IPS-20b (cell line): ENCODE results near the gene SYVN1.

Experiments used
- H3K27ac ChIP-seq: one replicate; pipeline ENCODE4 v1.5.1; 2013; ENCODE audit warnings: low read length
- H3K27me3 ChIP-seq: 2 replicates; pipeline ENCODE4 v1.6.1; 2013; ENCODE audit warnings: mild to moderate bottlenecking, low read length, inconsistent platforms; ENCODE audit not compliant: insufficient read depth
- H3K36me3 ChIP-seq: 2 replicates; pipeline ENCODE4 v1.6.1; 2013; ENCODE audit warnings: low read depth, mild to moderate bottlenecking, inconsistent platforms, low read length, moderate library complexity; ENCODE audit not compliant: insufficient read depth
- H3K4me1 ChIP-seq: 2 replicates; pipeline ENCODE4 v1.6.1; 2013; ENCODE audit warnings: mild to moderate bottlenecking, control low read depth, inconsistent platforms, low read length, moderate library complexity; ENCODE audit not compliant: insufficient read depth
- H3K4me3 ChIP-seq: 2 replicates; pipeline ENCODE4 v1.5.1; 2013; ENCODE audit warnings: mild to moderate bottlenecking, low read length, inconsistent platforms
- H3K9ac ChIP-seq: 2 replicates; pipeline ENCODE4 v1.6.1; 2013; ENCODE audit warnings: low read depth, mild to moderate bottlenecking, inconsistent platforms, low read length, moderate library complexity
- H3K9me3 ChIP-seq: 2 replicates; pipeline ENCODE4 v1.6.1; 2013; ENCODE audit warnings: mild to moderate bottlenecking, low read depth, low read length, inconsistent platforms; ENCODE audit not compliant: insufficient read depth

SYVN1 gene

DNA sequence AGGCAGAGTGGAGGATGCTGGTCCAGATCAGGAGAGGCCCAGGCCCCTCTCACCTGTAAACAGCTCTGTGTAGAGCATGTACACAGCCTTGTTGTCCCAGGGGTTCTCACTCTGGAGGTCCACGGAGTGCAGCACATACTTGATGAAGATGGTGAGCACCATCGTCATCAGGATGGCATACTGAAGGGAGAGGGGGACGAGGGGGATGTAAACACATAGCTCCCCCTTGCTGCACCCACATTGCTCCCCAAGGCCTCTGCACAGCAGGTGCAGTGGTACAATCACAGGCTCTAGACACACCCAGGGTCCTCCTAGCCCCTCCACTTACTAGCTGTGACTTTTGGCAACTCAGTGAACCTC lies 2.9 kb downstream of the SYVN1 start:
- no peaks in the 10 kb centered on the region for H3K27me3 ChIP-seq
- H3K9ac ChIP-seq, result no peak overlapping the region
- H3K4me3 ChIP-seq, result no peak overlapping the region
- H3K27ac ChIP-seq, result no peak overlapping the region
- H3K4me1 ChIP-seq, result no peaks in the 10 kb centered on the region
- no peaks in the 10 kb centered on the region for H3K9me3 ChIP-seq
- peaks cover 62% of the 10 kb centered on the region for H3K36me3 ChIP-seq

DNA sequence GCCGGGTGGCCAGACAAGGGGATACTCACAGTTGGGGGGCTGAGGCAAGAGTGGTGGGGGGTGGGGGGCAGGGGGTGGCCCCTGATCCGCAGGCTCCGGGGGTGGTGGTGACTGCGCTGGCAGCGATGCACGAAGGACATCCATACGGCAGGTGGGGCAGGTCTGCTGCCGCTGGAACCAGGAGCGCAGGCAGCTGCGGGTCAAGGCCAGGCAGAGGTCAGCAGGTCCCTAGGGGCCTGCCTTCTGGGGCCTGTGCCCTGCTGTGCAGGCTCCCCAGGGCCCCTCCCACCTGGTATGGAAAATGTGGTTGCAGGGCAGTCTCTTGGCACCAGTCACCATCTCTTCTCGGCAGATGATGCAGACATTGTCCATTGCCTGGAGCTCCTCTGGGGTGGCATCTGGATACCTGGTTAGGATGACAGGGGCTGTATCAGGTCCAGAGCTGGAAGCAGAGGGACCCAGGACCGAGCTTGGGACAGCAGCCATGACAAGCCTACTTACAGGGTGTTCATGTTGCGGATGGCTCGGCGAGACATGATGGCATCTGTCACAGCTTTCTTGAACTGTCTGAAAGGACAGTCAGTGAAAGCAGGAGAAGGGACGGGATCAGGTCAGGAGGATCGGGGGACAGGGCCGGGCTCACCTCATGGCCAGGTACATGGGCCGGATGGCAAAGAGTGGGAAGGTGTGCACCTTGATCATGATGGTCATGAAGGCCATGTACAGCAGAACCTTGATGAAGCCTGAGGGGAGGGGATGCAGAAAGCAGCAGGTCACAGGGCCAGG lies 3.5 kb downstream of the SYVN1 start:
- Histone ChIP-seq H3K4me3 (no peak overlapping the region), H3K9ac (no peak overlapping the region), H3K9me3 (no peaks in the 10 kb centered on the region), H3K27me3 (no peaks in the 10 kb centered on the region), H3K4me1 (no peaks in the 10 kb centered on the region), H3K27ac (no peak overlapping the region), H3K36me3 (peaks cover 68% of the 10 kb centered on the region)

DNA sequence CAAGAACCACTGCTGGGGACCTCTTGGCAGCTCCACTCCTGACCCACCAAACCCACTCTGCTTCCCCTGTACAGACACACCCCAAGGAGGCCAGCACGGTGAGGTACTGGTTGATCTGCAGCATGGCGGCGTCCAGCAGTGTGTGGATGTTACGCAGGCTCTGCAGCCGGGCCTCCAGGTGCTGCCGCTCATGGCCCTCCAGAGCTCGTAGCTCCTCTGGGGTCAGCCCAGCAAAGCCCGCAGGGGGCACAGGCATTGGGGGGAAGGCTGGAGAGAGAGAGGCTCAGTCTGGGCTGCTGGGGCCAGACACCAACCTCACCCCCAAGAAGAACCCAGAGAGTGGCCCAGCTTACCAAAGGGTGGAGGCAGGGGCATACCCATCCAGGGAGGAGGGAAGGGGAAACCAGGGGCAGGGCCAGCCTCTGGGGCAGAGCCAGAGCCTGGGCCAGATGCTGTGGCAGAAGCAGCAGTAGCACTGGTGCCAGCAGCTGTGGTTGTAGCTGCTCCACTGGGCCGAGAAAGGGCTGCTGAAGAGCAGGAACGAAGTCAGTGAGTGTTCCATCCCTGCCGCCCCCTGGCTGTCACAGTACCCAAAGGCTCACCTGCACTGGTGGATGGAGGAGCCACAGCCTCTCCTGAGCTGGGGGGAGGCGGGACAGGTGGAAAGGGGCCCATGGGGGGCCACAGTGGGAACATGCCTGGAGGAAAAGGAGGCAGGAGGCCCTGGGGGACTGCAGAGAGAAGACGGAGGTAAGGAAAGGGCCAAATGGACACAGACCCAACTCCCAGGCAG lies 4.5 kb downstream of the SYVN1 start:
- H3K4me3 ChIP-seq, result no peak overlapping the region
- no peaks in the 10 kb centered on the region for H3K4me1 ChIP-seq
- no peaks in the 10 kb centered on the region for H3K27me3 ChIP-seq
- H3K36me3 ChIP-seq, result peaks cover 77% of the 10 kb centered on the region
- no peak overlapping the region for H3K27ac ChIP-seq
- H3K9ac ChIP-seq, result no peak overlapping the region
- no peaks in the 10 kb centered on the region for H3K9me3 ChIP-seq

DNA sequence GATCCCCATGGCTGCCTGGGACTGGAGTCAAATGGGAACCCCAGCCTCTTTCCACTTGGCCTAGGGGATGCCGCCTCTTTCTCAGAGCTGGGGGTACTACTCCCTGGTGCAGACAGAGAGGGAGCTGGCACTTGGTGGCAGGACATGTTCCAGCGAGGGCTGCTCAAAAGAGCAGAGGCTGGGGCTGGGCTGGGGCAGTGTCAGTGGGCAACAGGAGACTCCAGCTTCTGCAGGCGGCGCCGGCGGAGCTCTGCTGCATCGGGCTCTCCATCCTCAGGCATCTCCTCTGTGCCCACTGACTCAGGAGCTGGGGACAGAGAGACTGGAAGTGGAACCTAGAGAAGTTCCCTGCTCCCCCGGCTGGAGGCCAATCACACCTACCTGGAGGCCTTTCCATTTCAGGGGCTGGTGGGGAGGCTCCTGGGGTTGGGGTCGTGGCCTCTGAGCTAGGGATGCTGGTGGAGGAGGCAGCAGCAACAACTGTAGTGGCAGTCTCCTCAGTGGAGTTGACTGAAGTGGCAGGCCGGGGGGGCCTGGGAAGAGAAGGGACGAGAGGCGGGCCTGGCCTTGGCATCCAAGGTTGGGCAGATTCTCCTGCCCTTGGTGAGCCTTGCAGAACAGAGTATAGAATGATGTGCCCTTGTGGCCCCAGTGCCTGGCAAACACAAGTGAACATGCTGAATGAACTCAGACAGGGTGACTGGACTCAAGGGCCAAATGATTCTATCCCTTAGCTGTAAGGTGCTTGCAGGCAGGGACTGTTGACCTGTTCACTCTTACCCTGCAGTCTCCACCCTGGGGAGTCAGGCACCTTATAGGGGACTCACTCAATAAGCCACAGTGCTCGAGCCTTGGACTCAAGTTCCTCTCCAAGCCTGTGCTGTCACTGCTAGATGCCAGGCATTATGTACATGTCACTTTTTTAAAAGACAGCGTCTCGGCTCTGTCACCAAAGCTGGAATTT lies 5.9 kb downstream of the SYVN1 start:
- H3K9me3 ChIP-seq, result no peaks in the 10 kb centered on the region
- H3K27ac ChIP-seq, result no peak overlapping the region
- no peak overlapping the region for H3K4me3 ChIP-seq
- H3K36me3 ChIP-seq, result peaks cover 89% of the 10 kb centered on the region
- H3K4me1 ChIP-seq, result no peaks in the 10 kb centered on the region
- no peaks in the 10 kb centered on the region for H3K27me3 ChIP-seq
- H3K9ac ChIP-seq, result no peak overlapping the region

DNA sequence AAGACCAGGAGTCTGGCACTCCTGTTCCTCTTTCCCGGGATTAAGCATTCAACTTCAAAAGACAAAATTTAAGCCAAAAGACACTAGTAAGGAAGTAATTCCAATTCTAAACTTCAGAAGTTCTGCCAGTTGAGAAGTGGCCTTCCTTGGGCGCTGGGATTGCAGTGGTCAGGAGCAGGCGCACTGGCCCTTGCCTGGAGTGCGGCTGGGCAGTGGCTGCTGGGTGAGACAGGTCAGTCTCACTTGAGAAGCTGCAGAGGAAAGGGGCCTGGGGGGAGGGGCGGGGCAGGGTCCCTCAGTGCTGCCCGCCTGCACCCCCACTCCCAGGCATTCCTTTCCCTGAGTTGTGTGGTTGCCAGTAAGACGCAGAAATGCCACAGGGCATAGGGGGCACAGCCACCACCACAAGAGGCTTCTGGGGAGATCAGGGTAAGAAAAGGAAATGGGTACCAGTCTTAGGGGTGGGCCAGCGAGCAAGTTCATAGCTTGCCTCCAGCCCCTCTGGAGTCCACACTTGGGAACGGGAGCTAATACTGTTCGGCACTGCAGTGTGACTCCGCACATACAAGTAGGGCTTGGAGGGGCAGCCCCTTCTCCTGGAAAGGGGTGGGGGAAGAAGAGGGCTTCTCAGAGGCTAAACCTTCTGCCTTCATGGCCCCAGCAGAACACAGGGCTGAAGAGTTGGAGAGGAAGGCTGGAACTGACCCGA lies 6.7 kb downstream of the SYVN1 start:
- Histone ChIP-seq H3K4me3 (no peak overlapping the region), H3K4me1 (no peaks in the 10 kb centered on the region), H3K9ac (no peak overlapping the region), H3K27ac (no peak overlapping the region), H3K27me3 (no peaks in the 10 kb centered on the region), H3K9me3 (no peaks in the 10 kb centered on the region), H3K36me3 (peaks cover 86% of the 10 kb centered on the region)

DNA sequence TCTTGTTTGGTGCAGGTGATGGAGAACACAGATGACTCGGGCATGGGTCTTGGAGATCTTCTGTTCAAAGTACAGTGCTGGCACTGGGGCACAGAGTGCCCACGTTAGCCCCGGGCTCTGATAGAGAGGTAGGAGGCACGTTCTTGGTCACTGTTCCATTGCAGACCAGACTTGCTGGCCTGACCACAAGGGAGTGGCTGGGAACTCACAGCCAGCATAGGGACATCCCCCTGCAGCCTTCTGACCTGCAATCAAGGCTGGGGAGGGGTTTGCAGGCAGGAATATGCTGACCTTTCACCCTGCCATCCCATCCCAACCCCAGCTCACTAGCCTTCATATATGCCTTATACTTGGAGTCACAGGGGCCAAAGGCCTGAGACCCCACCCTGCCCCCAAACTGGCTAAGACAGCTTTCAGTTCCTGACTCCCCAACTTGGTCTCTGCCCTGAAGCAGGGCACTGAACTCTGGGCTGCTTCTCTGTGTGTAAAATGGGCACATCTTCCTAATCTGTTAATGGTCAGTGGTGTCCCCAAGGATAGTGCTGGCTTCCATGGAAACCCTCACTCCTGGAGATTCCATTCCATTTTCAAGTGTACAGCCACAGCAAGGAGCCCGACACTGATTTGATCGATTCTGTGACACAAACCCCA lies 7.6 kb downstream of the SYVN1 start:
- no peak overlapping the region for H3K27ac ChIP-seq
- no peak overlapping the region for H3K9ac ChIP-seq
- H3K36me3 ChIP-seq, result peaks cover 79% of the 10 kb centered on the region
- H3K9me3 ChIP-seq, result no peaks in the 10 kb centered on the region
- no peak overlapping the region for H3K4me3 ChIP-seq
- no peaks in the 10 kb centered on the region for H3K4me1 ChIP-seq
- no peaks in the 10 kb centered on the region for H3K27me3 ChIP-seq

DNA sequence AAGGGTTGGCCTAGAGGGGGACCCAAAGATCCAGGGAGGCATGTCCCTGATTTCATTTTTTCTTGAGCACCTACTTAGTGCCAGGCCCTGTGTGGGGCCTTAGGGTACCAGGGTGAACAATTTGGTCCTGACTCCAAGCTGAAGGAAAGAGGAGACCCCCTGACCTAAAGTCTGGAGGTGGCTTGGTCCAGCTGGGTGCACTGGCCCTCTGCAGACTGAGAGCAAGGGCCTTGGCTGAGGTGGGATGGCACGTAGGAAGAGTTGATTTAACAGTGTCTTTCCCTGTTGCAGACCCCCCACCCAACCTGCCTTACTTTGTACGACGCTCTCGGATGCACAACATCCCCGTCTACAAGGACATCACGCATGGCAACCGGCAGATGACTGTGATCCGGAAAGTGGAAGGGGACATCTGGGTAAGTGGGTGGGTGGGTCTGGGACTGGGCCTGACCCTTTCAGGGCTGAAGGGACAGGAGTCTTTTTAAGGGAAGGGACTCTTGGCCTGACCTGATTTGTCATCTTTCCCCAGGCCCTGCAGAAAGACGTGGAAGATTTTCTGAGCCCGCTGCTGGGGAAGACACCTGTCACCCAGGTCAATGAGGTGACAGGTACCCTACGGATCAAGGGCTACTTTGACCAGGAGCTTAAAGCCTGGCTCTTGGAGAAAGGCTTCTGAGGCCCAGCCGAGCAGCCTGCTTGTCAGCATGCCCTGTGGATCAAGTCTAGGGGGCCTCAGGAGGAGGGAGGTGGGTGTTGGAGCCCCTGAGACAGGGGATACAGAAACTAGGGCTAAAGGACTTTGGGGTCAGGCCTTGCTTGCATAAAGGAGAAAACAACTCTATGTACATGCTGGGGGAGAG lies 8.9 kb downstream of the SYVN1 start:
- Histone ChIP-seq H3K4me3 (no peak overlapping the region), H3K36me3 (peaks cover 77% of the 10 kb centered on the region), H3K9ac (no peak overlapping the region), H3K4me1 (0 out of 2 replicates have a peak, but pooled peaks cover 3% of the 10 kb centered on the region), H3K9me3 (no peaks in the 10 kb centered on the region), H3K27me3 (no peaks in the 10 kb centered on the region), H3K27ac (no peak overlapping the region)

DNA sequence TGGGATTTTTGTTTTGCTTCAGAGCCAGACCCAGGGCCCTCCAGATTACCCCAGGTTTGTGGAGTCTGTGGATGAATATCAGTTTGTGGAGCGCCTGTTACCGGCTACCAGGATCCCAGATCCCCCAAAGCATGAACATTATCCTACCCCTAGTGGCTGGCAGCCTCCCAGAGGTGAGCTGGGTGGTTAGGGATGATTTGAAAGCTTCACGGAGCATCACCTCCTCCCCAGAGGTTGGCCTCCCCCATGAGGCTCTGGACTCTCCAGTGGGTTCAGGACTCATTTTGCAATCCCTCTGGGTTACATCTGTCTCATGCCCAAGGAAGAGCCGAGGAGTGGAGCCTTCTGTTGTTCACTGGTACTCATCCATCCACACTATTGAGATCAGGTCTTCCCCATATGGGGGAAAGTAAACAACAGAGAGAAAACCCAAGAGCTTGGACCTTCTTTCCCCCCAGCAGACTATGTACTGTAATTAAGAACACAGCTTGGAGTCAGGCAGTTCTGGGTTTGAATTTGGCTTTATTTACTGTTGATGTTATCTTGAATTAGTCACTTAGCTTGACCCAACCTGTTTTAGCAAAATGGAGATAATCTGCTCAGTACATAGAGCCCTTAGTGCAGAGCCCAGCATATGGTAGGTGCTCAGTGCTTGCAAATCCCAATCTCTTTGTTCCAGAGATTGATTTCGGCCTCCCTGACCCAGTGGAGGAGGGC lies 9.7 kb downstream of the SYVN1 start:
- no peak overlapping the region for H3K9ac ChIP-seq
- H3K9me3 ChIP-seq, result no peaks in the 10 kb centered on the region
- no peak overlapping the region for H3K27ac ChIP-seq
- H3K36me3 ChIP-seq, result peaks cover 77% of the 10 kb centered on the region
- H3K27me3 ChIP-seq, result no peaks in the 10 kb centered on the region
- H3K4me1 ChIP-seq, result 0 out of 2 replicates have a peak, but pooled peaks cover 3% of the 10 kb centered on the region
- H3K4me3 ChIP-seq, result no peak overlapping the region

DNA sequence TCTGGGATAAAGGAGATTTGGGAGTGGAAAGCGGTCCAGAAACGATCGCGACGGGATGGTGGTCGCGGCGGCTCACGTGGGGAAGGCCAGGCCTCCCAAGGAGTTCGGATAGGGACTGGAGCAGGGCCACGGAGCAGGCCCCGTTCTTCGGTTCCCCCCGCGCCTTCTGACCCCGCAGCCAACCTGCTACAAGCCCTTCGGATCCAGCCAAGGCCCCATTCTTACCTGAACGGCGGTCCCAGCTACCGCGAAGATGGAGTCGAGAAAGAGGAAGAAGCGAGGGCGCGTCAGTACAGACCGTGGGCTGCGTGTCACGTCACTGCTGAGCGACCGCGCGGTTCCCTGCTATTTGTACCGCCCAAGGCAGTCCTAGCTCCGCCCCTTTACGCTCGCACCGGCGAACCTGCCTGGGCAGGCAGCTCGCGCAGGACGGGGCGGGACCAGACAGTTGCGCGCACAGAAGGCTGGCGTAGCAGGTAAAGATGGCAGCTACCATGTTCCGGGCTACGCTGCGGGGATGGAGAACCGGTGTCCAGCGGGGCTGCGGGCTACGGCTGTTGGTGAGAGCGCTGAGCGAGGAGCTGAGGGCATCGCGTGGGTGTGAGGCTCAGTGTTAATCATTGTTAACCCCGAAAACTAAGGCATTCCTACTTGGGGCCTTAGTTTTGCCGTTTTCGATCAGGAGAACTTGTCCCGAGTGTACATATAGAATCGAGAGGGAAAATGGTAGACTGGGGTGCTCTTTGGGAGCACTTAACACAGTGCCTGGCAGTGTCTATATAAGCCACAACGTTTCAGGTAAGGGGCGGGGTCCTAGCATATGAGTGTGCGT lies 12.2 kb downstream of the SYVN1 start, which contains the start of the genes FAU and MRPL49:
Gene FAU (minus strand): TSS at position 270 of the 832 bp plus-strand sequence. CDS start 321 bp downstream, outside the sequence.
Gene MRPL49 (plus strand): TSS at position 457 of the 832 bp plus-strand sequence. CDS start 26 bp downstream, at position 483.
- no peaks in the 10 kb centered on the region for H3K27me3 ChIP-seq
- H3K36me3 ChIP-seq, result peaks cover 66% of the 10 kb centered on the region
- no peaks in the 10 kb centered on the region for H3K9me3 ChIP-seq
- H3K4me1 ChIP-seq, result 0 out of 2 replicates have a peak, but pooled peaks cover 3% of the 10 kb centered on the region
- H3K4me3 ChIP-seq, result peak within 1 kb of the TSS; percentile 88
- H3K27ac ChIP-seq, result peak within 1 kb of the TSS; percentile 90
- peak within 1 kb of the TSS; percentile 90 for H3K9ac ChIP-seq
